Astrocyte (in vitro differentiated cells and primary cell): ENCODE results near the gene MYL10. TPM values are rescaled to one million over a fixed set of nuclear protein-coding genes. Genes with fewer than 3 reads are reported as not detected.
"Not testable (repeated sequence)": the region's sequence is repeated elsewhere in the genome, so short reads cannot be mapped to it uniquely, and the experiment has no call there.

Source experiments
- DNase-seq: peaks from one replicate; pipeline ENCODE4 v3.0.0-alpha.2; 2010; ENCODE audit warnings: low read depth
- FAIRE-seq: peaks from 2 replicates; lab custom pipeline; 2011; peaks lifted over from hg19 to GRCh38; lab: Jason Lieb, UNC
- H2AFZ ChIP-seq: 2 replicates; pipeline ENCODE4 v1.6.0; 2012; ENCODE audit warnings: low read depth, low read length, inconsistent platforms
- H3K27ac ChIP-seq: 2 replicates; pipeline ENCODE4 v1.5.1; 2011; ENCODE audit warnings: low read depth, low read length, inconsistent platforms
- H3K27me3 ChIP-seq: 2 replicates; pipeline ENCODE4 v1.6.0; 2011; ENCODE audit warnings: low read length, inconsistent platforms; ENCODE audit not compliant: insufficient read depth
- H3K36me3 ChIP-seq: 2 replicates; pipeline ENCODE4 v1.5.1; 2011; ENCODE audit warnings: low read length, inconsistent platforms; ENCODE audit not compliant: insufficient read depth
- H3K4me1 ChIP-seq: 2 replicates; pipeline ENCODE4 v1.5.1; 2011; ENCODE audit warnings: low read length, inconsistent platforms; ENCODE audit not compliant: insufficient read depth
- H3K4me2 ChIP-seq: 2 replicates; pipeline ENCODE4 v1.6.0; 2012; ENCODE audit warnings: low read length, inconsistent platforms
- H3K4me3 ChIP-seq: 2 replicates; pipeline ENCODE4 v1.5.1; 2011; ENCODE audit warnings: low read depth, mild to moderate bottlenecking, low read length, inconsistent platforms; ENCODE audit not compliant: insufficient read depth
- H3K79me2 ChIP-seq: 2 replicates; pipeline ENCODE4 v1.6.0; 2012; ENCODE audit warnings: mild to moderate bottlenecking, low read length, inconsistent platforms; ENCODE audit not compliant: insufficient read depth
- H3K9ac ChIP-seq: 2 replicates; pipeline ENCODE4 v1.6.0; 2012; ENCODE audit warnings: mild to moderate bottlenecking, low read length, inconsistent platforms
- H3K9me3 ChIP-seq: 2 replicates; pipeline ENCODE4 v1.5.1; 2012; ENCODE audit warnings: low read depth, mild to moderate bottlenecking, low read length, inconsistent platforms; ENCODE audit not compliant: insufficient read depth
- H4K20me1 ChIP-seq: 2 replicates; pipeline ENCODE4 v1.6.0; 2012; ENCODE audit warnings: low read length, inconsistent platforms; ENCODE audit not compliant: insufficient read depth
- H3K27ac Mint-ChIP-seq: one replicate; pipeline ENCODE4 v1.8.0; 2021; ENCODE audit warnings: mild to moderate bottlenecking, mixed read lengths; ENCODE audit not compliant: unreplicated experiment
- H3K27me3 Mint-ChIP-seq: one replicate; pipeline ENCODE4 v1.8.0; 2021; ENCODE audit warnings: low read depth, mixed read lengths; ENCODE audit not compliant: unreplicated experiment
- H3K36me3 Mint-ChIP-seq: one replicate; pipeline ENCODE4 v1.8.0; 2021; ENCODE audit warnings: low read depth, mixed read lengths; ENCODE audit not compliant: unreplicated experiment
- H3K4me1 Mint-ChIP-seq: one replicate; pipeline ENCODE4 v1.8.0; 2021; ENCODE audit warnings: low read depth, mixed read lengths; ENCODE audit not compliant: unreplicated experiment
- H3K4me3 Mint-ChIP-seq: one replicate; pipeline ENCODE4 v1.8.0; 2021; ENCODE audit warnings: mild to moderate bottlenecking, moderate library complexity, mixed read lengths; ENCODE audit not compliant: unreplicated experiment
- H3K9me3 Mint-ChIP-seq: one replicate; pipeline ENCODE4 v1.8.0; 2021; ENCODE audit warnings: mild to moderate bottlenecking, mixed read lengths; ENCODE audit not compliant: unreplicated experiment
- CTCF ChIP-seq: IDR thresholded peaks from 2 replicates; pipeline ENCODE4 v1.5.1; 2011; ENCODE audit warnings: low read depth, mild to moderate bottlenecking, inconsistent platforms, low read length, moderate library complexity; ENCODE audit not compliant: insufficient read depth
- EZH2 ChIP-seq: IDR thresholded peaks from 2 replicates; pipeline ENCODE4 v1.6.1; 2012; ENCODE audit warnings: mild to moderate bottlenecking, low read length, inconsistent platforms; ENCODE audit not compliant: insufficient read depth
- total RNA-seq: library from RNA; stranded (reverse); gene quantifications from 2 replicates; pipeline ENCODE4 v1.2.1, GENCODE V29; 2021

MYL10 gene
- total RNA-seq, 1 donor from 2014 or later = 0.73 TPM

GRCh38 chr7:101605611-101606497, 23.2 kb downstream of the MYL10 start:
- no peaks in the 10 kb centered on the region for H3K36me3 ChIP-seq
- H3K4me3 ChIP-seq = no peak overlapping the region
- no peaks in the 10 kb centered on the region for H3K27me3 ChIP-seq
- H3K4me1 ChIP-seq = no peaks in the 10 kb centered on the region
- H4K20me1 ChIP-seq = no peaks in the 10 kb centered on the region
- no peak overlapping the region for H3K9ac ChIP-seq
- no peaks in the 10 kb centered on the region for H3K36me3 Mint-ChIP-seq
- FAIRE-seq (no peak), DNase-seq (no peak)
- no peak overlapping the region for H3K4me2 ChIP-seq
- H3K9me3 ChIP-seq = no peaks in the 10 kb centered on the region
- H3K27me3 Mint-ChIP-seq = peaks cover 23% of the 10 kb centered on the region
- no peaks in the 10 kb centered on the region for H3K79me2 ChIP-seq
- no peak overlapping the region for H3K4me3 Mint-ChIP-seq
- peaks cover 6% of the 10 kb centered on the region for H3K9me3 Mint-ChIP-seq
- no peak overlapping the region for H3K27ac ChIP-seq
- no peaks in the 10 kb centered on the region for H3K4me1 Mint-ChIP-seq
- H2AFZ ChIP-seq = no peak overlapping the region
- no peak overlapping the region for H3K27ac Mint-ChIP-seq
- no peak for TF ChIP-seq EZH2
- no peak for TF ChIP-seq CTCF

- H3K27ac ChIP-seq, H3K27me3 ChIP-seq, H2AFZ ChIP-seq, H3K9me3 ChIP-seq, FAIRE-seq, H4K20me1 ChIP-seq, H3K4me3 ChIP-seq, H3K27ac Mint-ChIP-seq, H3K9me3 Mint-ChIP-seq, H3K4me3 Mint-ChIP-seq, H3K4me1 ChIP-seq, H3K9ac ChIP-seq, DNase-seq, H3K4me2 ChIP-seq, H3K36me3 Mint-ChIP-seq, H3K36me3 ChIP-seq, H3K4me1 Mint-ChIP-seq, H3K79me2 ChIP-seq: not testable (repeated sequence)
- H3K27me3 Mint-ChIP-seq = peaks cover 23% of the 10 kb centered on the region
These were observed 24.2 kb downstream of the MYL10 start for GRCh38 chr7:101604934-101605332.

GRCh38 chr7:101604331-101604933, 24.7 kb downstream of the MYL10 start:
- Mint-ChIP-seq H3K27ac (no peak overlapping the region), H3K9me3 (peaks cover 6% of the 10 kb centered on the region), H3K36me3 (no peaks in the 10 kb centered on the region), H3K4me3 (no peak overlapping the region), H3K27me3 (peaks cover 21% of the 10 kb centered on the region), H3K4me1 (no peaks in the 10 kb centered on the region)
- Histone ChIP-seq H3K79me2 (no peaks in the 10 kb centered on the region), H3K27me3 (no peaks in the 10 kb centered on the region), H3K36me3 (no peaks in the 10 kb centered on the region), H3K4me2 (no peak overlapping the region), H3K27ac (no peak overlapping the region), H3K9me3 (no peaks in the 10 kb centered on the region), H3K4me3 (no peak overlapping the region), H3K4me1 (no peaks in the 10 kb centered on the region), H3K9ac (no peak overlapping the region), H4K20me1 (no peaks in the 10 kb centered on the region), H2AFZ (no peak overlapping the region)
- DNase-seq (no peak), FAIRE-seq (no peak)
- TF ChIP-seq EZH2 = no peak
- TF ChIP-seq CTCF = no peak
